ENCODE data around the gene FAM170B.

Gene FAM170B

DNA sequence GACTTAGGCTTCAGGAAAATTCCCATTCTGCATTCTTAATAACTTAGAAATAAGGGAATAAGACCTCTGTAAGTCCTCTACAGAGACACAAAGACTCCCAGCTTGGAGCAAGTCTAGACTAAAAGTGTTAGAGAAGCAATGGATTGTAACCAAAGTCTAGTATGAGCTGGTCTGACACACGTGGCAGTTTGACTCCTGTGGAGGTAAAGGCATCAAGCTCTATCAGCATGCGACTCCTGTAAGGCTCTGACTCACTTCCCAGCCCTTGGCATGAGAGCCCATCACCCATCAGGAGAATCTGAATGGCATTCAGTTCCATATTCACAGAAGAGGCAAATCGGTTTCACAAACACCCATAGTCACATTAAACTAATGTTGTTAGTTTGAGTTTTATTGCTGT, 14.1 kb downstream of the FAM170B start:
- DNase-seq, result no peak

- no peak for DNase-seq
Observed at GRCh38 chr10:49118430-49119074, 15.3 kb downstream of the FAM170B start.

GRCh38 chr10:49117376-49118070, 16.3 kb downstream of the FAM170B start:
- no peak for DNase-seq

- DNase-seq, result no peak
Observed at GRCh38 chr10:49116509-49117375, 17.1 kb downstream of the FAM170B start.

DNA sequence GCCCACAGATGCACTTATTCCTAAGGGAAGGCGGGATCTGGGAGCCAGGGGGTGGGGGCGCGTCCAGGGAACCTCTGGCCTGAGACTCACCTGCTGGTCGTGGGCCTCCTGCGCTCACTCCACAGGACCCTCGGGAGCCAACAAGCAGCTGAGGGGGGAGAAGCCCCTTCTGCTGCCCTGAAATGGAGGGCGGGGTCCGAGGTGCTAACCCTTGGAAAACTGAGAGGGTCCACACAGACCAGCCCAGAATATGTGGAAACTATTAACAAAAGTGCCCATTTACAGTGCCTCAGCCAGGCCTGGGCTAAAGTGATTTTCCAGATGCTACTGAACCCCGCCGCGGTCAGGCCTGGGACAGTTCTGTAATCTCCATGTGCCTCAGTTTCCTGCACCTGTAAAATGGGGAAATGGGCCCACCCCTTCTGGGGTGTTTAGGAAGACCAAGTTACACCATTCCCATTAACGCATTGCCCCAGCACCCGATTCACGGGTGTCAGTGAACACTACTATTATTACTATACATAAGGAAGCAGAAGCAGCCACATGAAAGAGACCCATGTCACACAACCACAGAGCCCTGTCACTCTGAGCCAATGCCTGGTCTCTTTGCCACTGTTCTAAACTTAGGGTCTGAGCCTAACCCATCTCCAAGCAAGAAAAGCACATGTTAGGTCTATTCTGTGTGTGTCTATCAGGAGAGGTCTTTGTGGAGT, 17.9 kb downstream of the FAM170B start:
- no peak for DNase-seq

DNA sequence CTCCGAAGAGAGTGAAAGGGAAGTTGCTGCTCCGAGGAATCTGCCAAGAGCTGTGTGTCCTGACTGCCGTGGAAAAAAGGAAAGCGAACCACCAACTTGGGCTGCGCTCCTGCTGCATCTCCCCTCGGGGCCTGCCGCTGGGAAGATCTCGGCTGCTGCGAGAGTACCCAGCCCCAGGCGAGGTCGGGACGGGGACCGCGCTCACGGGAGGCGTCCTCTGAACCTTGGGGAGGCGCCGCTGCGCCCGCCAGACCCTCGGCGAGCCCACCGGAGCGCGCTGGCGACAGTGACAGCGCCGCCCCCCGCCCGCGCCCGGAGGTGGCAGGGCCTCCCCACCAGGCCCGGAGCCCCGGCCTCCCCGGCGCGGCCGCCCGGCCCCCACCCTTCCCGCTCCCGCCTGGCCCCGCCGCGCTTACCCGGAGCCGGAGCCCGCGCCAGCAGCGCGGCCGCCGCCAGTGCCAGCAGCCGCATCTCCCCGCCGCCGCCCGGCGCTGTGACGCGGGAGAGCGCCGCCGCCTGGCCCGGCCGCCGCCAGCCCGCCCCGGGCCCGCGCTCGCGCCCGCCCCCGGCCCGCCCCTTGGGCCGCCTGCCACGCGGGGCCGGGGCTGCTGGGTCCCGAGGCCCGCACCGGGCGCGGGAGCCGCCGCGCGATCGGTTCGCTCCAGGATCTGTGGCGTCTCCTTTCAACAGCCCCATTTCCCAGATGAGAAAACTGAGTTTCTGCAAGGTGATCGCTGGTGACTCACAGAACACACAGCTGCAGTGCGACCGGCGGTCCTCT, 18.6 kb downstream of the FAM170B start, which contains the start of gene VSTM4:
VSTM4 (minus strand) TSS at position 508 of the 781 bp plus-strand sequence; CDS start at position 471, 37 bp downstream.
- DNase-seq, result no peak

DNA sequence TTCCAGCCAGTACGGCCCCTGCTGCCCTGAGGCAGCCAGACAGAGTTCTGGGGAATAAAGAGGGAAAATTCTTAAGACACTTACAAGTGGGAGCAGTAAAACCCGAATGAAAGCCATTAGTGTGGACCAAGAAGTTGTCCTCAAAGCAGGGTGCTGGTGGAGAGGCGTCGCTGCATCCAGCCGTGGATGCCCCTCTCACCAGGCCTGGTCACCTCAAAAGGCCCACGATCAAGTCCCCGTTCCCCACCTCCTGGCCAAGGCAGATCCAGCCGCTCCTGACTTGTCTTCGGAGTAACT, 19.2 kb downstream of the FAM170B start:
- DNase-seq, result no peak

DNA sequence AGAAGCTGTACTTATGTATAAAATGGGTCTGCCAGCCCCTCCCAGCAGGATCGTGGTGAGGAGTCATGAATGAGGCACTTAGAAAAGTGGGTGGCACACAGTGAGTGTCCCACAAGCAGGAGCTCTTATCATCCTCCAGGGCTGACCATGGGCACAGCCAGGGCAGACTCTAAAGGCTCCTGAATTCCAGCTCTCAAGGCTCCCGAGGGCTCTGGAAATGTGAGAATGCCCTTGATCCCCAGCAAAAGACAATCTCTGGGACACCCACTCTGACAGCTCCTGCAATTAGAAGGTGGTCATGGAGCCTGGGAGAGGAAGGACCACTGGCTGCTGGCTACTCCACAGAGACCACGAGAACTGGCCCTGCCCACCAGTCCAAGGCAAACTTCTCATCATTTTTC, 20.1 kb downstream of the FAM170B start:
- DNase-seq, result no peak

DNA sequence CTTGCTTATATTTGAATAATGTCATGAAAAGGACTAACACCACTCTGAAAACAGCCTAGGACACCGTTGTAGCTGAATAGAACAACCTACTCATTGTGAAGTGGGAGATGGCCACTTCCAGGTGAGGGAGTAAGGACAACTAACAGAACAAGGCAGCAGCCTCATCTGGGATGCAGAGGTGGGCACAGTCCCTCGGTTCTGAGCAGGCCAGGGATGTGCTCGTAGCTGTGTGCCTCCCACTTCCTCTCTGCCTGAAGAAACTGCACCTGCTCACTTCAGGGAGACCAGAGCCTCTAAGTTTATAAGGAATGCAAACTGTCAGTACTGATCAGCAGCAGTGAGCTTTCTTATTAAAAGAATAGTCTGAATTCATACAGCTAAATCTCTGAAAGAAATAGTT, 21.0 kb downstream of the FAM170B start:
- DNase-seq, result no peak

GRCh38 chr10:49112098-49112497, 21.7 kb downstream of the FAM170B start:
- no peak for DNase-seq

- no peak for DNase-seq
Observed at GRCh38 chr10:49111320-49111698, 22.5 kb downstream of the FAM170B start.

DNA sequence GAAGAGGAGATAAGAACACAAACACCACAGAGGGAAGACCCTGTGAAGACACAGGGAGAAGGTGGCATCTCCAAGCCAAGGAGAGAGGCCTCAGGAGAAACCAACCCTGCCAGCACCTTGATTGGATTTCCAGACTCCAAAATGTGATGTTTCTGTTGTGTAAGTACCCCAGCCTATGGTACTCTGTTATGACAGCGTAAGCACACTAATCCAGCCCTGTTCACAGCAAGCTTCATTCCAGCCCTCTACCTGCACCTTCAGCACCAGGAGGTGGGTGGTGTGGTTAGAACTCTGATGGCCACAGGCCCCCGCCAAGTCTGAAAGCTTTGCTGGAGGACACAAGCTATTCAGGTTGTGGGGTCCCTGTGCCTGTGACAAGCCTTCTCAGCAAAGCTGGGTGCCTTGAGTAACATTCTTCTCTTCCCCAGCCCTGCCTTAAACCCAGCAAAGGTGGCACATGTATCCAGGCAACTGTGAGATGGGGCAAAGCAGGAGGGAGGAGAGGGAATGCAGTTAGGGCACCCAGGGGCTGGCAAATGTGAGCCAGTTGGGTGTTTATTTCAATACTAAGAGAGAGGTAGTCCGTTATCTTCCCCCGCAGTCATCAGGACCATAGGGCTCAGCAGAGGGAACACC, 23.0 kb downstream of the FAM170B start:
- DNase-seq, result no peak

DNA sequence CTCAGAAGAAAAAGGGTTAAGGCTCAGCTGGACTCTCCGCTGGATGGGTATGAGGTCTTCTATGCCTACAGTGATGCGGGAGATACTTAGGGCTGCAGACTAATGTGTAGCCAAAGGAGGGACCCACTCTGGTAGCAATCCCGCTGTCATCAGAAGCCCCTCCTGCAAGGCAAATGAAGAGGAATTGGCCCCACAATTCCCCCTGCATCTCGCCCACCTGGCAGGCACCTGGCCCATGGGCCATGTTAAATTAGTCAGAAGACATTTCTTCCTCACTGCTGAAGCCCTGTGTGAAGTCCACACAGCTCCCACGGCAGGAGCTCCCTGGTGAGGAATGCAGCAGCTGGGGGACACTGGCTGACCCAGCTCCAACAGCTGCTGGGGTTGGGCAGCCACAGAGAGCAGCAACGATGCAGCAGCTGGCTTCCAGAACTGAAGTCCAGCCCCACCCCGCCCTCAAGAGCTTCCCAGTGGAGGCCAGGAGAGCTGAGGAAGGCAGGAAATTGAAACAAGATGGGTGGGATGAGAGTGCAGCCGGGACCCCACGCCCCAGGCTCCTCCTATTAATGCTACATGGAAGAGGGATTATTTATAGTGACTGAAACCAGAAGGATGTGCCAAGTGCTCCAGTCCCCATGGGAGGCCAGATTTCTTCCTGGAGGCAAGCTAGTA, 24.0 kb downstream of the FAM170B start:
- DNase-seq, result no peak

DNA sequence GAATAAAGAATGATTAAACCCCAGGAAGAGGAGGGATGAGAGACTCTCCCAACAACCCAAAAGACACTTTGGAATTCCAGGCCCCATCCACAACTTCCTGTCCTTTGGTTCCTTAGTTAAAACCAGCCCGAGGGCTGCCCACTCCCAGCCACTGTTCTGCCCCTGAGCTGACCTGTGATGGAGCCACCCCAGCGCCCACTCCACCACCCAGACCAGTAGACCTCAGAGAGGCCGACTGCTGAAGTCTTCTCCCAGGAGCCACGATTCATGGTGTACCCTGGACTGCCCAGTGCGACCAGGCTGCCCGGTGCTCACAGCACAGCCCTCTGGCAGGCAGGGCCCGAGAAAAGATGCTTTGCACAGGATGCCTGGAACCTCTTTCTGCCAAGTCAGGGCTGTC, 25.2 kb downstream of the FAM170B start:
- no peak for DNase-seq

DNA sequence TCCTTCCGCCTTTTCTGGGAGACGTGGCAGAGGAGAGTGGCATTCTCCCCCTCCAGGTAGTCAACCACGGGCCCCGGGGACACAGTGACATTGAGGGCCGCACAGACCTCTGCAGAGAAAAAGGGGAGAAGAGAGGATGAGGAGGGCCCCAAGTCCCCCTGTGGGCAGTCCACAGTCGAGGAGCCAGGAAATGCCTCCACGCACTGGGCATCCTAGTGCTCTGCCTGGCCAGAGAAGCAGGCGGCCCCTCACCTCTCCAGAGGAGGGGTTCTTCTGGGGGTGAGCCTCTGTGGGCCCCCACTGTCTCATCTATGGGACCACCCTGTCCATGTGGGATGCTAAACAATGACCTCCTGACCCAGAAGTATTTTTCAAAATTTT, 25.9 kb downstream of the FAM170B start:
- DNase-seq, result no peak

GRCh38 chr10:49107111-49107886, 26.5 kb downstream of the FAM170B start:
- no peak for DNase-seq

- DNase-seq, result peak in 1 of 2 experiments; percentile 32
Observed at GRCh38 chr10:49106451-49106850, 27.4 kb downstream of the FAM170B start.

DNA sequence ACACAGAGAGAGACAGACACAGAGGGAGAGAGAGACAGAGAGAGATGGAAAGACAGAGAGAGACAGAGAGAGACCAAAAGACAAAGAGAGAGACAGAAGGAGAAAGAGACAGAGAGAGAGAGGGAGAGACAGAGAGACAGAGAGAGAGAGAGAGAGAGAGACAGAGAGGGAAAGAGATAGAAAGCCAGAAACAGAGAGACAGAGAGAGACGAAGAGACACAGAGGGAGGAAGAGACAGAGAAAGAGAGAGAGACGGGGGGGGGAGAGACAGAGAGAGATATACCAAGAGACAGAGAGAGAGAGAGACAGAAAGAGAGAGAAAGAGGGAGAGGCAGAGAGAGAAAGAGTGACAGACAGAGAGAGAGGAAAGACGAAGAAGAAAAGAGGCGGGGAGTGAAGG, 28.7 kb downstream of the FAM170B start:
- no peak for DNase-seq

DNA sequence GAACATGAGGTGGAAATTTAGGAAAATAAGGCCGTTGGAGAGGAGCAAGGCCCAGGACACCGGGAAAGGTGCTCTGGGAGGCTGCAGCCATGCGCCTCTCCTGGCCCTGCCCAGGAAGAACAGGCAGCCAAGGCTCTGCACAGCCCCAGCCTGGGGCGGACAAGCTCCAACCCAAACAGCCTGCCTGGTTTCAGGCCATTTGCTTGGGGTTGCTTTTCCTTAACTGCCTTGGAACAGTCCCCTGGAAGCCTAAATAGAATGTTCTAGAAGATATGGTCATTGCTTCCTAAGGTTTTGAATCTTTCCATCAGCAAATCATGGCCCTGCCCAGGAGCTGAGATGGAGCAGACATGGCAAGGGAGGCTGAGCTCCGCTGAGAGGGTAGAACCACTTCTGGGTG, 29.5 kb downstream of the FAM170B start:
- DNase-seq, result no peak

DNA sequence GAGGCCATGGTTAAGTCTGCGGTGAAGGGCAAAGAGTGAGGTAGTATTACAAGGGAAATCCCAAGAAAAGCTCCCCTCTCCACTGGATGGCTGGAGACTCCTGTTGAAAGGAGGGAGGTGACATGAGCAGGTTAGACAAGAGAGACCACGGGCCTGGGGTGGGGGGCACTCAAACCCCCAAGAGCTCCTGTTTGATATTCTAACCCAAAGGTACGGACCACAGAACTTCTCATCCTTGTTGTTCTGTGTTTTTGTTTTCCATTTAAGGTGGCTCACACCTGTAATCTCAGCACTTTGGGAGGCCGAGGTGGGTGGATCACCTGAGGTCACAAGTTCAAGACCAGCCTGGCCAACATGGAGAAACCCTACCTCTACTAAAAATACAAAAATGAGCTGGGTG, 30.1 kb downstream of the FAM170B start:
- no peak for DNase-seq

- DNase-seq, result no peak
Observed at GRCh38 chr10:49099046-49099445, 34.8 kb downstream of the FAM170B start.

Measured in Kasumi-1 (cell line).